ENCODE results near the gene TNK2.
"Not testable (repeated sequence)": the region's sequence is repeated elsewhere in the genome, so short reads cannot be mapped to it uniquely, and the experiment has no call there.

TNK2 gene

DNA sequence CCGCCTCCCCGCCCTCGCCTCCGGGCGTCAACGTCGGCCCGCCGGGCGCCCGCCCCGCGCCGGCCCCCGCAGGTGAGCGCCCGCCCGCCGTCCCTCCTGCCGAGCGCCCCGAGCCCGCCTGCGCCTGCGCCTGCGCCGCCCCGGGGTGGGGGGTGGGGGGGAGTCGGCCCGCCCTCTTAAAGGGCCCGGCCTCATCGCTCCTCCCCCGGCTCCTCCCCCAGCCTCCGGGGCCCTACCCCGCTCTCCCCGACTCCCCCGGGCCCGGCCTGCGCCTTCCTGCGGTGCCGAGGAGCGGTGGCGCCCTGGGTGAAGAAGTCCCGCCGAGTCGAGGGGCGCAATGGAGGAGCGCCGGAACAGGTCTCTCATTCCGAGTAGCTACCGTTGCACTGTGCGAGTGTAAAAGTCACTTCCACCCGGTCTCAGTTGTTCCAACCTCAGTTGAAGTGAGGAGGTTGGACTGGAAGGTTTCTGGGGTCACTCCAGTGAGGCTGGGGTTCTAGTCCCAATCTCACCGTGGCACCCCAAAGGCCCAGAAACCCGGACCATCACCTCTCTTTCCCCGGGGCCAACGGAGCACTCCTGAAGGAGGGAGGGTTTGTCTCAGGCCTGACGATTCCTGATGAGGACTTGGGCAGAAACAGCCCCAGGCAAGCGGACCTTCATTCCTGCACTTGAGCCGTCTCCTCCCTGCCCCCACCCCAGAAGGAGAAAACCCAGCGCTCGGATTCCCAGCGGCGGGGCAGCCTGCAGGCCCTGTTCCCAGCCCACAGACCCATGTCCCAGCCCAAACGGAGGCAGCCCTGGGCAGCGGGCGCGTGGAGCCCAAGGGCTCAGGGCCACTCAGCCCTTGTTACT is 1.5 kb upstream of the TNK2 start:
- TF ChIP-seq POLR2A (IDR thresholded peaks at IDR 0.05; ENCODE audit: low read length), result peak; percentile 28
- no peak for TF ChIP-seq GATA1 (IDR thresholded peaks at IDR 0.05; ENCODE audit: low read depth, low read length)
- DNase-seq, result peak; percentile 83 to 90

DNA sequence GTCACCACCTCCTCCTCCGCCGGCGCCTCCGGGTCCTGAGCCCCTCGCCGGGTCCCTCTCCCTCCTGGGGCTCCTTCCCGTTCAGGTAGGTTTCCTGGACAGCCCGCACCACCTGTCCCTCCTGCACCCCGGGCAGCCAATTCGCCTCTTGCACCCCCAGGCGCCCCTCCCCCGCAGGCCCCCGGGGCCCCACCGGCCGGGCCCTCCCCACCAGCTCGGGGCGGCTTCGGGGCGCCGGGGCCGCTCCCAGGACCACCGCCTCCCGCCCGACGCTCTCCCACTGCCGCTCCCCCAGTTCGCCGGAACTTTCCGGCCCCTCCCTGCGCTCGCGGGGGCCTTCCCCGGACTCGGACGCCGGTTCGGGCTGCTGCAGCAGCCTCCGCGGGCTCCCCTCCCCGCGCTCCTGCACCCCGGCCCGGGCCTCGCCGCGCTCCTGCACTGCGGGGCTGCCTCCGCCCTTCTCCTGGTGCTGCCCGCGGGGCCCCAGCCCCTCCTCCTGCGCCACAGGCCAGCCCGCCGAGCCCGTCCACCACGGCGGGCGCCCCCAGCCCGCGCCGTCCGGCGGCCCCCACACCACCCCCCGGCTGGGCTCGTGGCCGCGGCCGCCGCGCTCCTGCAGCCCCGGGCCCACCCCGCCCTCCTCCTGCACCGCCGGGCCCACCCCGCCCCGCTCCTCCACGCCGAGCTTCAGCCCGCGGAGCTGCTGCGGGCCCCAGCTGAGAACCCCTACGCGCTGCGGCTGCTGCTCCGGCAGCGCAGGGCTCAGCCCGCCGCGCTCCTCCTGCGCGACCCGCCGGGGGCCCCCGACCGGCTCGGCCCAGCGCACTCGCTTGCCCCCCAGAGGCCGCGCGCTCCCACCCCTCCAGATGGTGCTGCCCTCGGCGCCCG is 587 bp upstream of the TNK2 start:
- no peak for TF ChIP-seq POLR2A (IDR thresholded peaks at IDR 0.05; ENCODE audit: low read length)
- no peak for TF ChIP-seq GATA1 (IDR thresholded peaks at IDR 0.05; ENCODE audit: low read depth, low read length)
- DNase-seq, result peak; percentile 53 to 60

DNA sequence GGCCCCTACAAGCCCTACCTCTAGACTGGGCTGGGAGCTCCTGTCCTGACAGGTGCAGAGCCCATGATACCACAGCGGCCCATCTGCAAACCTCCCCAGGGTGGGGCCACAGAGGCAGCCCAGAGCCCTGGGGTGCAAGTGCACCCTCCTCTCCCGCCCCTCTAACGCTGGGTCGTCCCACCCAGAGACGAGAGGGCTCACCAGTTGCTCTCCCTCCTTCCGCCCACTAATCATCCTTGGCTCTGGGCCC is 742 bp downstream of the TNK2 start:
- no peak for TF ChIP-seq GATA1 (IDR thresholded peaks at IDR 0.05; ENCODE audit: low read depth, low read length)
- no peak for DNase-seq

DNA sequence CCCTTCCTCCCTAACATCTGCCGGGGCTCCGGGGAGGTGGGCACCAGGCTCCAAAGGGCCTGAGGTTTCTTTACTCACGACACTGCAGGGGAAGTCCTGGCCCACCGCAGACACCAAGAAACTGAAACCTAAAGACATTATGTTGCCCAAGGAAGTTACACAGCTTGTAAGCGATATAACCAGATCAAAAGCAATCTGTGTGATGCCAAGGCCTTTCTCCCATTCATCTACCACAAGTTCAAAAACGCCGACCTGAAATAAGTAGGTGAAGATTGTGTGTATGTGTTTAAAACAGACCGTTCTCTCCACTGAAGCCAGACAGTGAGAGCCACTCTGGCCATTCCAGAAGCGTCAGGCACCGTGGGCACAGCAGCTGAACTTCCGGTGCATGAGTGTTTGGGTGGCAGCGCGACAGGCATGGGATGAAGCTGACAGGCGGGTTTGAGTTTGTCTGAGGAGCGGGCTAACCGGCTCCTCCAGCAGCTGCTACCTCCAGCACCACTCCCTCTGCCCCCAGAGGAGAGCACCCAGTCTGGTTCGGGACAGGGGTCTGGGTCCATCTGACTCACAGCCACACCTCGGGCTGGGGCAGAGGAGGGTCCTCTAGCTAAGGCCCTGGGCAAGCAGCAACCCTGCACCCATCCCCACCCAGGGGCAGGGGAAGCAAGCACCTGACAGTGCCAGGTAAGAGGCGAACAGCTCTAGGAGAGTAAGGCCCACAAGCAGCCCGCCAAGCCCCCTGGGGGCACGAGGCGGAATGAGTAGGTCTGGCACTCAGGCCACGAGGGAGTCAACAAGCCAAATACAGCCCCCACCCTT is 1.3 kb downstream of the TNK2 start:
- no peak for DNase-seq

DNA sequence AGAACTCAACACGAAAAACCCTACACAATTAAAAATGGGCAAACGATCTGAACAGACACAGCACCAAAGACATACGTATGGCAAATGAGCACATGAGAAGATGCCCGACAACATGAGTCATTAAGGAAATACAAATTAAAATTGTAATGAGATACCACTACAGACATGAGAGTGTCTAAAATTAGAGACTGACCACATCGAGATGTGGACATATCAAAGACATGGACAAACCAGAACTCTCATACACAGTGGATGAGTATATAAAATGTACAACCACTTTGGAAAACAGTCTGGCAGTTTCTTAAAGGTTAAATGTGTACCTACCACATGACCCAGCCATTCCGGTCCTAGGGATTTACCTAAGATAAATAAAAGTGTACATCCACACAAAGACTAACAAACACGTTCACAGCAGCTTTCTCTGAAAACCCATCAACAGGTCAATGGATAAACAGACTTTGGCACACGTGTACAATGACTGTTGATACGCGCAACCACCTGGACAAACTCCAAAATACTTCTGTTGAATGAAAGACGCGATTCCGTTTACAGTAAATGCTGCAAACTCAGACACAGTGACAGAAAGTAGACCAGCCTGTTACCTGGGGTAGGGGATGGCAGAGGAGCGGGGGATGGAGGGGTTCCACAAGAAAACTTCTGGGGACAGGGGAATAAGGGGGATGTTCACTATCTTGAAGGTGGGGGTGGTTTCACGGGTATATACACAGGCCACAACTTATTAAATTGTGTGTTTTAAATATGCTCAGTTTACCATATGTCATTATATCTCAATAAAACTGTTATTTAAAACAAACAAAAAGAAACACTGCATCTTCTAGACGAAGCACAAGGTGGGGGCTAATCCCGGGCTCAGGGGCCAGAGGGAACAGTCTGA is 2.1 kb downstream of the TNK2 start:
- TF ChIP-seq POLR2A (IDR thresholded peaks at IDR 0.05; ENCODE audit: low read length) (no peak), GATA1 (IDR thresholded peaks at IDR 0.05; ENCODE audit: low read depth, low read length) (no peak)
- no peak for DNase-seq

More for the DNA sequence above, 1.3 kb downstream of the TNK2 start:
- TF ChIP-seq GATA1 (IDR thresholded peaks at IDR 0.05; ENCODE audit: low read depth, low read length) (no peak), POLR2A (IDR thresholded peaks at IDR 0.05; ENCODE audit: low read length) (no peak)

DNA sequence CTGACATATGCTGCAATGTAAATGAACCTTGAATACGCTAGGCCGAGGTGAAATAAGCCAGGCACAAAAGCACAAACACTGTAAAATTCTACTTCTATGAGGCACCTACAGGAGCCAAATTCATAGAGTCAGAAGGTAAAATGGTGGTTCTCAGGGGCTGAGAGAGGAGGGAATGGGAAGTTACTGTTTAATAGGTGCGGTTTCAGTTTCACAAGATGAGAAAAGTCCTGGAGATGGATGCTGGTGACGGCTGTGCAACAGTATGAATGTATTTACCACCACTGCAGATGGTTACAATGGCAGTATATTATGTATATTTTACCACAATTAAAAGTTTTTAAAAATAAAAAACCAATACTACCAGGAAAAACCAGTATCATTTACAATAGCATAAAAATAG is 4.0 kb downstream of the TNK2 start:
- no peak for DNase-seq
- no peak for TF ChIP-seq POLR2A (IDR thresholded peaks at IDR 0.05; ENCODE audit: low read length)
- TF ChIP-seq GATA1 (IDR thresholded peaks at IDR 0.05; ENCODE audit: low read depth, low read length), result no peak

DNA sequence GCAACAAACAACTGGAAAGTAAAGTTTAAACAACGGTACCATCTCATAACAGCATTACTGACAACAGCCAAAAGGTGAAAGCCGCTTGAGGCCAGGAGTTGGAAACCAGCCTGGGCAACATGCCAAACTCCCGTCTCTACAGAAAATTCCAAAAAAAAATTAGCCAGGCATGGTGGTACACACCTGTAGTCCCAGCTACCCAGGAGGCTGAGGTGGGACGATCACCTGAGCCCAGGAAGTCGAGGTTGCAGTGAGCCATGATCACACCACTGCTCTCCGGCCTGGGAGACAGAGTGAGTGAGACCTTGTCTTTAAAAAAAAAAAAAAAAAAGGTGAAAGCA is 4.4 kb downstream of the TNK2 start:
- TF ChIP-seq POLR2A (IDR thresholded peaks at IDR 0.05; ENCODE audit: low read length), result no peak
- TF ChIP-seq GATA1 (IDR thresholded peaks at IDR 0.05; ENCODE audit: low read depth, low read length), result no peak
- DNase-seq, result no peak

DNA sequence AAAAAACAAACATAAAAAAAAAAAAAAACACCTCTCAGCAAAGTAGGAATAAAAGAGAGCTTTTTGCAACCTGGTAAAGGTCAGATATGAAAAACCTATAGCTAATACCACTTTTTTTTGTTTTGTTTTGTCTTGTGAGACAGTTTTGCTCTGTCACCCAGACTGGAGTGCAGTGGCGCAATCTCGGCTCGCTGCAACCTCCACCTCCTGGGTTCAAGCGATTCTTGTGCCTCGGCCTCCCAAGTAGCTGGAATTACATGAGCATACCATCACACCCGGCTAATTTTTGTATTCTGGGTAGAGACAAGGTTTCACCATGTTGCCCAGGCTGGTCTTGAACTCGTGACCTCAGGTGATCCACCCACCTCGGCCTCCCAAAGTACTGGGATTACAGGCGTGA is 5.7 kb downstream of the TNK2 start:
- not testable (repeated sequence) for DNase-seq

DNA sequence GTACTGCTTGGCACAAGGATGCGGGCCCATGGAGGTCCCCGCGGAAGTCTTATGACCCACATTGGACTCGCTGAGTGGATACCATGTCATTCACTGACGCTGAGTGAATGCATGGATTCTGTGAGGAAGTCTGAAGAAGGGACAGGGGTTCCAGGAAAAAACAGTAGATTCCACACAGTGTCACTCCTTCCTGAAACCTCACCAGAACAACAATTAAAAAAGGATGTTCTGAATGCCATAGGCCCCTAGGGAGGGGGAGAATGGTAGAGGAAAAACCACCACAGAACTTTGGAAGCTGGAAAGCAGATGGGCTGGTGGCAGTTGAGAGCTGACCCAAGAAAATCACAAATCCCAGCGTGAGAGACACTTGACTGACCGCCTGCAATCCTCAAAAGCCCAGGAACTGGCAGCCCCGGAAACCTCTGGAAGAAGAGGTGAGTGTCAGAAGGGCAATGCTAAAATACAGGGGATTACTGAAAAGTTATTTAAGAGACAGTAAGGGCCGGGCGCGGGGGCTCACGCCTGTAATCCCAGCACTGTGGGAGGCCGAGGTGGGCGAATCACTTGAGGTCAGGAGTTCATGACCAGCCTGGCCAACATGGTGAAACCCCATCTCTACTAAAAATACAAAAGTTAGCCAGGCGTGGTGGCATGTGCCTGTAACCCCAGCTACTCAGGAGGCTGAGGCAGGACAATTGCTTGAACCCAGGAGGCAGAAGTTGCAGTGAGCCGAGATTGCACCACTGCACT is 6.3 kb downstream of the TNK2 start:
- not testable (repeated sequence) for DNase-seq

DNA sequence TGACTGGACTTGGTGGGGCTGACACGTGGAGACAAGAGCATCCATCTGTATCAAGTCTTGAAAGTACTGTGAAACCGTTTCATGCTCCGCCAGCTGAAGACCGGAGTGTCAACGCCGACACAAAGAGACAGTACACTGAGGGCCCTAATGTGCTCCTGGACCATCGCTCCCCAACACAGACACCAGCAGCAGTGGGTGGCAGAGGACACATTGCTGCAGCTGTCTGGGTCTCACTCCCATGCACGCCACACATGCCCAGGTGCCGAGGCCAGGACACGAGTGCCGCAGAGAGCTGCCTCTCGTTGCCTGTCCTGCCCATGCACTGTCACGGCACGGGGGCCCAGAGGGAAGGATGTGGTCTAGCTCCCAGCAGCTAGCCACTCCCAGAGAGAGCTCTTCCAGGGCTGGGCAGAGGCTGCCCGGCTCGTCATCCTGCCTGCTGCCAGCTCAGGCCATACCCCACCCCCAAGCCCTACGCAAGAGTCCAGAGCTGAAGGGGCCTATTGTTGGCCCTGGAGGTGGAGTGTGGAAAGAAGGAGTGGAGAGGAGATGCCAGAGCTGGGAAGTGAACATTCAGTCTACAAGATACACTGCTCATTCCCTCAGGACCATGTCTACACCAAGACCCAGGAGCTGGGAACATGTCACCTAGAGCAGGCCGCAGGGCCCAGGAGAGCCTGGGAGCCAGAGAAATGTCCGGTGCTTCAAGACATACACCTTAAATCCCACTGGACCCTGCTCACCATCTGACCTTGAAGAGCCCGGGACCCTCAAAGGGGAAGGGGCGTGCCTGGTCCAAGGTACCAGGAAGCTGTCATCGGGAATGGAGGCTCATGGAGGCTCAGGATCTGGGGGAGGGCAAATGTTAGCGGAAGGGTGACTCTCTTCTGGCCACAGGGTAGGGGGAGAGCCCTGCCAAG is 7.7 kb downstream of the TNK2 start:
- no peak for DNase-seq
- no peak for TF ChIP-seq POLR2A (IDR thresholded peaks at IDR 0.05; ENCODE audit: low read length)
- TF ChIP-seq GATA1 (IDR thresholded peaks at IDR 0.05; ENCODE audit: low read depth, low read length), result no peak

DNA sequence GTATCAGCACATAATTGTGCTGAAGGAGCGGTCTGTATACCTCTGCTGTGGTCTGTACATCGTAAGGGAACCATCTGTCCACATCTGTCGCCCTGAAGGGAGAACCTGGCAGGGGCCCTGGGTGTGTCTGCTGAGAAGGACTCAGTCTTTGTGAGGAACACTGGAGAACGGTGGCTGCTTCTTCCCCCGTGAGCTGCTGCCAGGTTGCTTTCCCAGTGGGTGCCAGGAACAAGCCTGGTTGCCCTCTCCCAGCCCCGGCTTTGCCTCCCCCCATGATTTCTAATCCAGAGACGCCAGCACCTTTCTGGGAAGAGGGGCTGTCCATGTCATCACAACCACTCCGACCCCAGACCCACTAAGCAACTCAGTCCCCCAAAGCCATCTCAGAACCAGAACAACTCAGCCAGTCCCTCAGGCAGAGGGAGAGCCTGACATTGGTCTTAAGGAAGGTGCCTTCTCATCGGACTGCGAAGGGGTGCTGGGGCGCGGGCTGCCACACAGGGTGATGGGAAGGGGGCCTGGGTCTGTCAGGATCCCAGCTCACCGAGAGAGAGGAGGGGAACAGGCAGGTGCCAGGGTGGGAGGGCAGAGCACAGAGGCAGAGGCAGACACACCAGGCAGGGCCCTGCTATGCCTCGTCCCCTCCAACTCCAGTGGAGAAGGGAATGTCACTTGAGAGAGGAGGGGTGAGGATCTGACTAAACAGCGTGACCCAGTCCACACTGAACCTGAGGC is 8.5 kb downstream of the TNK2 start:
- TF ChIP-seq POLR2A (IDR thresholded peaks at IDR 0.05; ENCODE audit: low read length) (no peak), GATA1 (IDR thresholded peaks at IDR 0.05; ENCODE audit: low read depth, low read length) (no peak)
- DNase-seq, result no peak
